HepG2 (cell line): Measurements from ENCODE around the gene PDE1C. TPM values are rescaled to one million over a fixed set of nuclear protein-coding genes. Genes with fewer than 3 reads are reported as not detected.

Experiments
- ATAC-seq: fragments of 200-7000 bp; cut with Tn5 transposase; 3 replicates; pipeline ENCODE4 v1.9.1; 2020; ENCODE audit warnings: mild to moderate bottlenecking, moderate library complexity
- BruUV-seq: library from RNA; stranded (reverse); fragments of 400-500 nt; replicated peaks from 2 replicates; lab custom pipeline; 2021; lab: Mats Ljungman, UMichigan
- CTCF ChIA-PET: fragments of 300-600 bp; formaldehyde crosslinking; extraction: SDS; loops from one replicate; lab custom pipeline; 2021; ENCODE audit warnings: low total read pairs, inconsistent platforms, low intra/inter-chr PET ratio; lab: Yijun Ruan, JAX
- POLR2A ChIA-PET: fragments of 350-600 bp; sonication (Branson Sonifier 250); formaldehyde crosslinking; loops from one replicate; lab custom pipeline; 2020; ENCODE audit warnings: antibody characterized with exemption, inconsistent platforms; lab: Yijun Ruan, JAX
- DNase-seq: peaks from one replicate; pipeline ENCODE4 v3.0.0-alpha.2; 2015; ENCODE audit warnings: low spot score
- FAIRE-seq: peaks from 3 replicates; lab custom pipeline; 2011; peaks lifted over from hg19 to GRCh38; lab: Jason Lieb, UNC
- H2AFZ ChIP-seq: one replicate; pipeline ENCODE4 v1.6.1; 2011; ENCODE audit warnings: low read length, inconsistent platforms
- H3K27ac ChIP-seq: fragments of 300-600 bp; 3 replicates; pipeline ENCODE4 v1.8.0; 2011; ENCODE audit warnings: mixed run types, mild to moderate bottlenecking, mixed read lengths, low read length, inconsistent platforms; ENCODE audit not compliant: insufficient read depth; ENCODE audit errors: extremely low read length
- H3K27me3 ChIP-seq, 2 experiments: fragments of 200-600 bp in 1 of 2; 2 replicates in 1 of 2; 3 replicates in 1 of 2; pipeline versions ENCODE4 v1.6.0 to v1.8.0; 2011; ENCODE audit warnings: low read length in 2 of 2, mild to moderate bottlenecking in 2 of 2, moderate library complexity in 2 of 2, inconsistent platforms in 1 of 2; ENCODE audit not compliant: insufficient read depth in 2 of 2, control insufficient read depth in 1 of 2
- H3K36me3 ChIP-seq, 2 experiments: fragments of 200-600 bp in 1 of 2; replicated peaks in 1 of 2; 2 replicates in 1 of 2; 3 replicates in 1 of 2; pipeline versions ENCODE4 v1.5.1 to v1.8.0; 2011; ENCODE audit warnings: low read length in 2 of 2, inconsistent platforms in 1 of 2; ENCODE audit not compliant: insufficient read depth in 2 of 2, control insufficient read depth in 1 of 2
- H3K4me1 ChIP-seq: 2 replicates; pipeline ENCODE4 v1.5.1; 2012; ENCODE audit warnings: low read length, inconsistent platforms; ENCODE audit not compliant: insufficient read depth
- H3K4me2 ChIP-seq: 2 replicates; pipeline ENCODE4 v1.6.0; 2011; ENCODE audit warnings: low read depth, low read length, inconsistent platforms
- H3K4me3 ChIP-seq, 3 experiments: fragments of 200-600 bp in 1 of 3; sonication (generic), shearing (Covaris generic) in 1 of 3; replicated peaks in 1 of 3; 2 replicates each; pipeline ENCODE4 v1.5.1; 2011 to 2016; ENCODE audit warnings: low read length in 3 of 3, inconsistent platforms in 2 of 3, low read depth in 2 of 3, mild to moderate bottlenecking in 2 of 3, control low read depth in 1 of 3, mixed read lengths in 1 of 3; ENCODE audit not compliant: insufficient read depth in 1 of 3
- H3K79me2 ChIP-seq: one replicate; pipeline ENCODE4 v1.6.1; 2011; ENCODE audit warnings: low read length, inconsistent platforms; ENCODE audit not compliant: insufficient read depth
- H3K9ac ChIP-seq: 2 replicates; pipeline ENCODE4 v1.6.0; 2011; ENCODE audit warnings: mild to moderate bottlenecking, low read depth, low read length, inconsistent platforms; ENCODE audit not compliant: insufficient read depth
- H3K9me3 ChIP-seq: 2 replicates; pipeline ENCODE4 v1.5.1; 2012; ENCODE audit warnings: mild to moderate bottlenecking, low read length
- H4K20me1 ChIP-seq: 2 replicates; pipeline ENCODE4 v1.6.0; 2011; ENCODE audit warnings: inconsistent platforms, mild to moderate bottlenecking, low read length, moderate library complexity; ENCODE audit not compliant: insufficient read depth
- MYNN ChIP-seq: sonication (generic); formaldehyde crosslinking; IDR thresholded peaks from 2 replicates; pipeline ENCODE4 v1.4.0; 2020; ENCODE audit warnings: mild to moderate bottlenecking, low read depth, missing genetic modification reagents
- SMARCE1 ChIP-seq: fragments of 450-650 bp; IDR thresholded peaks from 2 replicates; pipeline ENCODE4 v1.6.1; 2017; ENCODE audit warnings: borderline replicate concordance
- ZNF253 ChIP-seq: sonication (generic); formaldehyde crosslinking; IDR thresholded peaks from 2 replicates; pipeline ENCODE4 v1.8.0; 2022; ENCODE audit warnings: mild to moderate bottlenecking, missing genetic modification reagents, borderline replicate concordance
- WGBS: methylation state at CpG from one replicate; pipeline ENCODE4 v1.1.6; 2017; ENCODE audit warnings: low lambda C conversion rate; 5-methylcytosine and 5-hydroxymethylcytosine counted together
- in situ Hi-C: cut with HindIII; loops from 2 replicates; pipeline ENCODE4 v1.10.0; 2017; ENCODE audit warnings: low pct_unique_long_range_greater_than_20kb; ENCODE audit not compliant: extremely low pct_ligation_motif_present
- intact Hi-C: fragments of 100-400 bp; cut with micrococcal nuclease; formaldehyde crosslinking; loops from one replicate; pipeline ENCODE4 v1.10.0; 2022; ENCODE audit not compliant: unreplicated experiment
- polyA plus RNA-seq, 8 experiments: library from polyadenylated mRNA; depleted of rRNA in 3 of 8; stranded (reverse) in 7 of 8; unstranded in 1 of 8; fragments of >200 nt; fragmentation: Illumina TruSeq in 4 of 8; extraction: Trizol in 4 of 8; gene quantifications; 2 replicates each; pipeline versions ENCODE4 v1.2.1 to v1.2.3, GENCODE V29; 2011 to 2016; ENCODE audit warnings: low read depth in 4 of 8, missing spikeins in 1 of 8, mixed read lengths in 1 of 8; ENCODE audit not compliant: insufficient read depth in 1 of 8
- total RNA-seq, 5 experiments: library from RNA; depleted of rRNA; stranded (reverse); fragments of >200 nt; fragmentation: Illumina TruSeq; extraction: Trizol; gene quantifications; 2 replicates each; pipeline ENCODE4 v1.2.3, GENCODE V29; 2016; ENCODE audit warnings: low read depth in 1 of 5
- TF ChIP-seq, protein P1 (sequence below): sonication (generic); formaldehyde crosslinking; IDR thresholded peaks from 2 replicates; pipeline ENCODE4 v1.4.0; 2020; ENCODE audit warnings: missing genetic modification reagents

PDE1C gene
- total and polyA plus RNA-seq, 2 of the 13 experiments (the other 11 are each of a cell fraction or from before 2014, with no cell fraction given), result not detected

GRCh38 chr7:31919678-31920369 is 150.4 kb downstream of the PDE1C start:
- 7% methylated on average over 2 of the region's 3 CpGs for WGBS
- POLR2A ChIA-PET, result no interaction called here
- no peaks in the 10 kb centered on the region for H3K4me1 ChIP-seq

DNA sequence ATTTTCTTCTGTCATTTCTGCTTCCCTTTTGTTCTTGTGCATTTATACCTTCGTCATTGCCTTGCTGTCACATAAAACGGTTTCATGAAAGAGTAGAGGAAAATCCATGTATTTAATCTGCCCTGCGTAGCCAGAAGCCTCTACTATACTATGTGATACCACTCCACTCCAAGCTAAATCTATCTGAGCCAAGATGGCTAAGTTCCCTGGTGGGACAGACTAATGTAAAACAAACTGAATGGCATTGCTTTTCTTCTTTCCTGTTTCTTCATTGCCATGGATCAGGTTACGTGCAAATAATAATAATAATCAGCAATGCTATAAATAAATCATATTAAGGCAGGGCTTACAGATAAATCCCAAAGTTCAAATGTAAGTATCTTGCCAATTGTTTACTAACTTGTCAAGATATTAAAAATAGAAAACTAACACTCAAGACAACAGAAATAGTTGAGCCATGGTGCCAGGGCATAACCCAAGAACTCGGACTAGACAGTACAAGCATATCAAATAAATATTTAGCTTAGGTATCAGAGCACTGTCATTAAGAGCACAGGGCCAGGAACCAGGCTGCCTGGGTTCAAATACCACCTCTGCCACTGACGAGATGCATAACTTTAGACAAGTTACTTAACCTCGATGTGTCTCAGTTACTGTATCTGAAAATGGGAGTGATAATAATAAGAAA is 151.4 kb downstream of the PDE1C start:
- ChIA-PET CTCF (no interaction called here), POLR2A (no interaction called here)
- in situ Hi-C loops (no loop called here), intact Hi-C loops (no loop called here)
- Histone ChIP-seq H3K9ac (no peak overlapping the region), H3K4me1 (no peaks in the 10 kb centered on the region), H4K20me1 (no peaks in the 10 kb centered on the region), H3K27ac (no peak overlapping the region), H3K36me3 (no peaks in the 10 kb centered on the region), H3K4me3 (no peak overlapping the region), H3K9me3 (no peaks in the 10 kb centered on the region), H2AFZ (no peak overlapping the region), H3K4me2 (no peak overlapping the region)
- WGBS, result 4% methylated on average over 7 of the region's 7 CpGs
- no TSS peak for BruUV-seq
- FAIRE-seq (no peak), DNase-seq (no peak)
- no peak for TF ChIP-seq MYNN
- TF ChIP-seq SMARCE1, result no peak
- TF ChIP-seq, all 625 proteins: peak for 0
- no peak for ATAC-seq
- Histone ChIP-seq H3K27me3 (no peaks in the 10 kb centered on the region), H3K79me2 (no peaks in the 10 kb centered on the region)

More at GRCh38 chr7:31919678-31920369, 150.4 kb downstream of the PDE1C start:
- ATAC-seq, result no peak
- no peaks in the 10 kb centered on the region for H4K20me1 ChIP-seq
- no peak for FAIRE-seq
- no peaks in the 10 kb centered on the region for H3K36me3 ChIP-seq
- TF ChIP-seq, protein P1, sequence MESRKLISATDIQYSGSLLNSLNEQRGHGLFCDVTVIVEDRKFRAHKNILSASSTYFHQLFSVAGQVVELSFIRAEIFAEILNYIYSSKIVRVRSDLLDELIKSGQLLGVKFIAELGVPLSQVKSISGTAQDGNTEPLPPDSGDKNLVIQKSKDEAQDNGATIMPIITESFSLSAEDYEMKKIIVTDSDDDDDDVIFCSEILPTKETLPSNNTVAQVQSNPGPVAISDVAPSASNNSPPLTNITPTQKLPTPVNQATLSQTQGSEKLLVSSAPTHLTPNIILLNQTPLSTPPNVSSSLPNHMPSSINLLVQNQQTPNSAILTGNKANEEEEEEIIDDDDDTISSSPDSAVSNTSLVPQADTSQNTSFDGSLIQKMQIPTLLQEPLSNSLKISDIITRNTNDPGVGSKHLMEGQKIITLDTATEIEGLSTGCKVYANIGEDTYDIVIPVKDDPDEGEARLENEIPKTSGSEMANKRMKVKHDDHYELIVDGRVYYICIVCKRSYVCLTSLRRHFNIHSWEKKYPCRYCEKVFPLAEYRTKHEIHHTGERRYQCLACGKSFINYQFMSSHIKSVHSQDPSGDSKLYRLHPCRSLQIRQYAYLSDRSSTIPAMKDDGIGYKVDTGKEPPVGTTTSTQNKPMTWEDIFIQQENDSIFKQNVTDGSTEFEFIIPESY (CRISPR knock-in tag), result no peak
- TF ChIP-seq ZNF253 (CRISPR knock-in tag), result no peak
- H3K4me3 ChIP-seq, result no peak overlapping the region
- no peaks in the 10 kb centered on the region for H3K27me3 ChIP-seq
- in situ Hi-C loops, result no loop called here
- H3K4me2 ChIP-seq, result no peak overlapping the region
- CTCF ChIA-PET, result no interaction called here
- H3K9ac ChIP-seq, result no peak overlapping the region
- H2AFZ ChIP-seq, result no peak overlapping the region
- no peak for DNase-seq
- H3K79me2 ChIP-seq, result no peaks in the 10 kb centered on the region
- intact Hi-C loops, result no loop called here
- no peaks in the 10 kb centered on the region for H3K9me3 ChIP-seq
- H3K27ac ChIP-seq, result no peak overlapping the region
- no TSS peak for BruUV-seq
